Memory B cell (primary cell): ENCODE results near the gene KATNAL2.
"Not testable (repeated sequence)": the region's sequence is repeated elsewhere in the genome, so short reads cannot be mapped to it uniquely, and the experiment has no call there.

Experiments used
- ATAC-seq: fragments of 150-1000 bp; cut with Tn5 transposase; 2 replicates; pipeline ENCODE4 v1.10.0; 2021; ENCODE audit warnings: low read depth, mild to moderate bottlenecking, moderate library complexity
- DNase-seq, 2 donors: peaks; one replicate each; pipeline ENCODE4 v3.0.0; 2022; ENCODE audit warnings: low spot score in 2 of 2
- H3K27ac Mint-ChIP-seq: one replicate; pipeline ENCODE4 v1.8.0; 2022; ENCODE audit warnings: mild to moderate bottlenecking, moderate library complexity, mixed read lengths
- H3K27me3 Mint-ChIP-seq: one replicate; pipeline ENCODE4 v1.8.0; 2022; ENCODE audit warnings: mixed read lengths
- H3K36me3 Mint-ChIP-seq: one replicate; pipeline ENCODE4 v1.8.0; 2022; ENCODE audit warnings: mild to moderate bottlenecking, mixed read lengths
- H3K4me1 Mint-ChIP-seq: one replicate; pipeline ENCODE4 v1.8.0; 2022; ENCODE audit warnings: mixed read lengths
- H3K4me3 Mint-ChIP-seq: one replicate; pipeline ENCODE4 v1.8.0; 2022; ENCODE audit warnings: mild to moderate bottlenecking, moderate library complexity, mixed read lengths
- H3K9me3 Mint-ChIP-seq: one replicate; pipeline ENCODE4 v1.8.0; 2022; ENCODE audit warnings: mixed read lengths

The KATNAL2 gene

DNA sequence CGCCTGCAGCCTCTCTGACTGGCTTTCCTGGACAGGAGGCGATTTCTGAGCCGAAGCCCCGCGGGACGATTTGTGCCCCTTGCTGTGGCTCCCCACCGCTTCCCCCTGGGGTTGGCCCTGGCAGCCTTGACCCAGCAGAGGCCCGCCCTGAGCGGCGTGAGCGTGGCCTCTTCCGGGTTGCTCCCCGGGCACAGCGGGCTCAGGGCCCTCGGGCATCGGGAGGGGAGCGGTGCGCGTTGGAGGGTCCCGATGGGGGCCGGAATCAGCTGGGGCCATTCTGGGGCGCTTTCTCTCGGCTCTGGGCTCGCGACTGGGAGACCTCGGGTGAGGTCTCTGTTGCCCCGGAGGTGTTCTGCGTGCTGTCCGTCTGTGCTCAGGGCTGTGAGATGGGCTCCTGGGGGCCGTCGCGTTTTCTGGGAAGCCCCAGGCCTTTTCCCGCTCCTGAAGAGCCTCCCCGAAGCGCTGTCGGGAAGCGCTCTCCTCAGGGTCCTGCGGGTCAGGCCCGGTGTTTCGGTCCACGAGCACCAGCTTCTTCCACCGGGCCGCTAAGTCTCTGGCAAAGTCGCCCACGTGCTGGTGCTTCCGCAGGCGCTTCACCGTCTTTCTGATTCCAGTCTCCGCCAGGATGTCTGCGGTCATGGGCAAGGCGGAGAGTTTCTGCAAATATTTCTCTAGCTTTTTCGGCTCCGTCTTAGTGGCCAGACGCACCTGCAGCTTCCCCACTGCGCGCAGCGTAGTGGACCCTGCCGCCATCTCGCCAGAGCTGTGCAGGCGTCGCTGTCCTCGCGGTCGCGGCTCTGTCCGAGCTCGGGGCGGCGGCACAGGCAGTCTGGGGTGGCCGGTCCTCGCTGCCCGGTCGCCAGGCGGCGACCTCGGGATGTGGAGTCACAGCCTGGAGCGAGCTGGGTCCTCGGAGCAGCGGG, 46.5 kb downstream of the KATNAL2 start:
- not testable (repeated sequence) for DNase-seq, H3K27me3 Mint-ChIP-seq, H3K27ac Mint-ChIP-seq, H3K9me3 Mint-ChIP-seq, H3K4me3 Mint-ChIP-seq, H3K4me1 Mint-ChIP-seq, ATAC-seq, H3K36me3 Mint-ChIP-seq

- H3K27me3 Mint-ChIP-seq, H3K36me3 Mint-ChIP-seq, DNase-seq, ATAC-seq, H3K4me3 Mint-ChIP-seq, H3K9me3 Mint-ChIP-seq, H3K27ac Mint-ChIP-seq, H3K4me1 Mint-ChIP-seq: not testable (repeated sequence)
These were observed 47.3 kb downstream of the KATNAL2 start for GRCh38 chr18:46964579-46965293.

DNA sequence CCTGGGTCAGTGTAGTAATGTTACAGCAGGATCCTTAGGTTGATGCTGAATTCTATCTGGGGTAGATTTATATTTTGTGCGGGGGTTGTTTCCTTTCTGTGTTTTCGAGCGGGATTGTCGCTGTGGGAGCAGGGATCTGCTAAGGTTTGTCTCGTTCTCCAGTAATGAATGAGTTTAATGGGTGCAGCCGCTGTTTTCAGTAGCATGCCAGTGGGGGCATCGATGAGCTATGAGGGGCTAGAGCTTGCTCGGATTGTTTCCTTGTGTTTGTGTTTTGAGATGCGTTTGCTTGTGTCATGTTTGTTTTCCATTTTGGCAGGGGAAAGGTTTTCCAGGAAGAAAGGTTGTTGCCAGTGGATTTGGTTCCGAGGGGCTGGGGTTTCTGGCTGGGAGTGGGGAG, 48.9 kb downstream of the KATNAL2 start:
- H3K27me3 Mint-ChIP-seq, DNase-seq, H3K4me3 Mint-ChIP-seq, H3K9me3 Mint-ChIP-seq, H3K36me3 Mint-ChIP-seq, H3K27ac Mint-ChIP-seq, ATAC-seq, H3K4me1 Mint-ChIP-seq: not testable (repeated sequence)

DNA sequence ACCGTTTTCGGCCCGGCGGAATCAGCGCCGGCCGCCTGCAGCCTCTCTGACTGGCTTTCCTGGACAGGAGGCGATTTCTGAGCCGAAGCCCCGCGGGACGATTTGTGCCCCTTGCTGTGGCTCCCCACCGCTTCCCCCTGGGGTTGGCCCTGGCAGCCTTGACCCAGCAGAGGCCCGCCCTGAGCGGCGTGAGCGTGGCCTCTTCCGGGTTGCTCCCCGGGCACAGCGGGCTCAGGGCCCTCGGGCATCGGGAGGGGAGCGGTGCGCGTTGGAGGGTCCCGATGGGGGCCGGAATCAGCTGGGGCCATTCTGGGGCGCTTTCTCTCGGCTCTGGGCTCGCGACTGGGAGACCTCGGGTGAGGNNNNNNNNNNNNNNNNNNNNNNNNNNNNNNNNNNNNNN, 52.1 kb downstream of the KATNAL2 start:
- not testable (repeated sequence) for ATAC-seq, H3K4me3 Mint-ChIP-seq, H3K9me3 Mint-ChIP-seq, H3K27me3 Mint-ChIP-seq, H3K36me3 Mint-ChIP-seq, H3K27ac Mint-ChIP-seq, DNase-seq, H3K4me1 Mint-ChIP-seq

DNA sequence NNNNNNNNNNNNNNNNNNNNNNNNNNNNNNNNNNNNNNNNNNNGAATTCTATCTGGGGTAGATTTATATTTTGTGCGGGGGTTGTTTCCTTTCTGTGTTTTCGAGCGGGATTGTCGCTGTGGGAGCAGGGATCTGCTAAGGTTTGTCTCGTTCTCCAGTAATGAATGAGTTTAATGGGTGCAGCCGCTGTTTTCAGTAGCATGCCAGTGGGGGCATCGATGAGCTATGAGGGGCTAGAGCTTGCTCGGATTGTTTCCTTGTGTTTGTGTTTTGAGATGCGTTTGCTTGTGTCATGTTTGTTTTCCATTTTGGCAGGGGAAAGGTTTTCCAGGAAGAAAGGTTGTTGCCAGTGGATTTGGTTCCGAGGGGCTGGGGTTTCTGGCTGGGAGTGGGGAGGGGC, 102.5 kb downstream of the KATNAL2 start:
- H3K36me3 Mint-ChIP-seq, DNase-seq, H3K27me3 Mint-ChIP-seq, H3K4me1 Mint-ChIP-seq, H3K27ac Mint-ChIP-seq, H3K4me3 Mint-ChIP-seq, ATAC-seq, H3K9me3 Mint-ChIP-seq: not testable (repeated sequence)

- not testable (repeated sequence) for H3K4me3 Mint-ChIP-seq, DNase-seq, H3K9me3 Mint-ChIP-seq, H3K27ac Mint-ChIP-seq, H3K27me3 Mint-ChIP-seq, H3K4me1 Mint-ChIP-seq, ATAC-seq, H3K36me3 Mint-ChIP-seq
These were observed 103.4 kb downstream of the KATNAL2 start for GRCh38 chr18:47020757-47021156.

DNA sequence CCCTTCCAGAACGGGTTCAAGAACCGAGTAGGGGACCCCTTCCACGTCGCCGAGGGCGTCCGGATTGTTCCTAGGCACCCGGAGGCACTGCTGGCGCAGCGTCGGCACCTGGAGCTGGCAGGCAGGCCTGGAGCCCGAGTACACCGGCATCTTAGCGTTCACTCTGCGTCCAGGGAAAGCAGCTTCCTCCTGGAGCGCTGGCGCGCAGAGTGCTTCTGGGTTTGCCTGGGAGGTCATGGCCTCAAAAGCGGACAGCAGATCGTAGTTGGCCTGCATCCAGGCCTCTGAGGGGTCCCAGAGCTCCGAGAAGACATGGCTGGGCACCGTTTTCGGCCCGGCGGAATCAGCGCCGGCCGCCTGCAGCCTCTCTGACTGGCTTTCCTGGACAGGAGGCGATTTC, 105.4 kb downstream of the KATNAL2 start:
- H3K4me1 Mint-ChIP-seq, H3K36me3 Mint-ChIP-seq, H3K9me3 Mint-ChIP-seq: not testable (repeated sequence)

DNA sequence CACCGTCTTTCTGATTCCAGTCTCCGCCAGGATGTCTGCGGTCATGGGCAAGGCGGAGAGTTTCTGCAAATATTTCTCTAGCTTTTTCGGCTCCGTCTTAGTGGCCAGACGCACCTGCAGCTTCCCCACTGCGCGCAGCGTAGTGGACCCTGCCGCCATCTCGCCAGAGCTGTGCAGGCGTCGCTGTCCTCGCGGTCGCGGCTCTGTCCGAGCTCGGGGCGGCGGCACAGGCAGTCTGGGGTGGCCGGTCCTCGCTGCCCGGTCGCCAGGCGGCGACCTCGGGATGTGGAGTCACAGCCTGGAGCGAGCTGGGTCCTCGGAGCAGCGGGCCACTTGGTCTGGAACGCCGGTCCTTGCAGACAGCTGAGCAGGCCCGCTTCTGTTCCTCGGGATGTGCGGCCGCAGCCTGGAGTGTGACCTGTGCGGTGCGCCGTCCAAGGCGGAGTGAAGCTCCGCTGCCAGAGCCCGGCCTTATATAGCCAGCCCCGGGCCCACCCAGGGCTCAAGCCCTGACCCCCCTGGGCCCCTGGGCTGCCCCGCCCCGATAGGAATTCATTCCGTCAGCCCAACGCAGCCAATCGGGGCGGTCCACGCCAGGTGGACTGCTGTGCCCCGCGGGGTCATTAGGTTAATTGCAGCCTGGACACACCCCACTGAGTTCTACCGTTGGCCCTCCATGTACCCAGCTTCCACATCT, 106.5 kb downstream of the KATNAL2 start:
- not testable (repeated sequence) for DNase-seq, ATAC-seq, H3K36me3 Mint-ChIP-seq, H3K27ac Mint-ChIP-seq, H3K9me3 Mint-ChIP-seq, H3K4me1 Mint-ChIP-seq, H3K27me3 Mint-ChIP-seq, H3K4me3 Mint-ChIP-seq

More for the DNA sequence above, 105.4 kb downstream of the KATNAL2 start:
- not testable (repeated sequence) for H3K4me3 Mint-ChIP-seq, H3K27ac Mint-ChIP-seq, H3K27me3 Mint-ChIP-seq, ATAC-seq, DNase-seq

DNA sequence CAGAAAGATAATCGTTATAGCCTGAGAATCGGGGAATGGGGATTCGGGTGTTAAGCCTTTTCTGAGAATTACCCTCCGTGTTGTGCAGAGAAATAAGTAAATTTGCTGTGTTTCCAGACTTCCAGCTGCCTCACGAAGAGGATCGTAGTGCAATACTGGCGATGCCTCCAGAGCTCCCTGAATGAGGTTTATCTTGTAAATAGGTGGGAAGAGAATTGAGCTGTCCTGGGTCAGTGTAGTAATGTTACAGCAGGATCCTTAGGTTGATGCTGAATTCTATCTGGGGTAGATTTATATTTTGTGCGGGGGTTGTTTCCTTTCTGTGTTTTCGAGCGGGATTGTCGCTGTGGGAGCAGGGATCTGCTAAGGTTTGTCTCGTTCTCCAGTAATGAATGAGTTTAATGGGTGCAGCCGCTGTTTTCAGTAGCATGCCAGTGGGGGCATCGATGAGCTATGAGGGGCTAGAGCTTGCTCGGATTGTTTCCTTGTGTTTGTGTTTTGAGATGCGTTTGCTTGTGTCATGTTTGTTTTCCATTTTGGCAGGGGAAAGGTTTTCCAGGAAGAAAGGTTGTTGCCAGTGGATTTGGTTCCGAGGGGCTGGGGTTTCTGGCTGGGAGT, 108.3 kb downstream of the KATNAL2 start:
- H3K9me3 Mint-ChIP-seq, H3K27ac Mint-ChIP-seq, H3K36me3 Mint-ChIP-seq, H3K4me1 Mint-ChIP-seq, ATAC-seq, H3K27me3 Mint-ChIP-seq, DNase-seq, H3K4me3 Mint-ChIP-seq: not testable (repeated sequence)

- not testable (repeated sequence) for H3K27ac Mint-ChIP-seq, H3K9me3 Mint-ChIP-seq, DNase-seq, H3K4me1 Mint-ChIP-seq, ATAC-seq, H3K36me3 Mint-ChIP-seq, H3K4me3 Mint-ChIP-seq, H3K27me3 Mint-ChIP-seq
These were observed 111.3 kb downstream of the KATNAL2 start for GRCh38 chr18:47028738-47029137.

- not testable (repeated sequence) for H3K4me3 Mint-ChIP-seq, H3K27me3 Mint-ChIP-seq, H3K4me1 Mint-ChIP-seq, H3K36me3 Mint-ChIP-seq, DNase-seq, H3K9me3 Mint-ChIP-seq, ATAC-seq, H3K27ac Mint-ChIP-seq
These were observed 112.4 kb downstream of the KATNAL2 start for GRCh38 chr18:47029684-47030353.

GRCh38 chr18:47030887-47031286, 113.5 kb downstream of the KATNAL2 start:
- H3K9me3 Mint-ChIP-seq, H3K4me1 Mint-ChIP-seq, H3K27me3 Mint-ChIP-seq, DNase-seq, H3K4me3 Mint-ChIP-seq, H3K27ac Mint-ChIP-seq, ATAC-seq, H3K36me3 Mint-ChIP-seq: not testable (repeated sequence)

- DNase-seq: no peak
These were observed 115.5 kb downstream of the KATNAL2 start for GRCh38 chr18:47032945-47033344.

More at GRCh38 chr18:47032945-47033344, 115.5 kb downstream of the KATNAL2 start:
- no peaks in the 10 kb centered on the region for H3K4me1 Mint-ChIP-seq
- H3K4me3 Mint-ChIP-seq: no peak overlapping the region
- no peaks in the 10 kb centered on the region for H3K36me3 Mint-ChIP-seq
- H3K27ac Mint-ChIP-seq: no peak overlapping the region
- H3K9me3 Mint-ChIP-seq: no peaks in the 10 kb centered on the region
- peaks cover 1% of the 10 kb centered on the region for H3K27me3 Mint-ChIP-seq
- no peak for ATAC-seq
